ENCODE data around the gene GPC1. TPM values are rescaled to one million over a fixed set of nuclear protein-coding genes. Genes with fewer than 3 reads are reported as not detected.

The GPC1 gene
- total RNA-seq, 2 experiments from 2014 or later, result 5.8 to 7.9 TPM

- Mint-ChIP-seq H3K27me3 (peaks cover 1% of the 10 kb centered on the region), H3K4me1 (peaks cover 25% of the 10 kb centered on the region), H3K27ac (no peak overlapping the region), H3K9me3 (no peaks in the 10 kb centered on the region), H3K36me3 (ENCODE audit: low read depth) (no peaks in the 10 kb centered on the region), H3K4me3 (no peak overlapping the region)
- ChIA-PET POLR2A (no interaction called here), CTCF (no interaction called here)
- DNase-seq, result no peak
These were observed 34.2 kb upstream of the GPC1 start for GRCh38 chr2:240401308-240401707.

GRCh38 chr2:240401781-240402551, 33.5 kb upstream of the GPC1 start:
- Mint-ChIP-seq H3K36me3 (ENCODE audit: low read depth) (no peaks in the 10 kb centered on the region), H3K9me3 (no peaks in the 10 kb centered on the region), H3K27ac (peak overlapping the region; percentile 73), H3K4me3 (no peak overlapping the region), H3K27me3 (peaks cover 1% of the 10 kb centered on the region), H3K4me1 (peaks cover 25% of the 10 kb centered on the region)
- CTCF ChIA-PET, result no interaction called here
- POLR2A ChIA-PET, result interaction anchor here (1.1 kb wide), 1 partner anchor 32 kb away, joined by 3 read pairs; no protein-coding TSS in a partner anchor
- no peak for DNase-seq

- Mint-ChIP-seq H3K36me3 (ENCODE audit: low read depth) (no peaks in the 10 kb centered on the region), H3K27ac (peak overlapping the region; percentile 73), H3K4me1 (peaks cover 25% of the 10 kb centered on the region), H3K27me3 (peaks cover 1% of the 10 kb centered on the region), H3K4me3 (no peak overlapping the region), H3K9me3 (no peaks in the 10 kb centered on the region)
- ChIA-PET POLR2A (interaction anchor here (1.1 kb wide), 1 partner anchor 32 kb away, joined by 3 read pairs; no protein-coding TSS in a partner anchor), CTCF (no interaction called here)
- DNase-seq, result no peak
These were observed 32.7 kb upstream of the GPC1 start for GRCh38 chr2:240402566-240403272.

- H3K4me1 Mint-ChIP-seq, result peaks cover 25% of the 10 kb centered on the region
- no peak for DNase-seq
- ChIA-PET POLR2A (no interaction called here), CTCF (no interaction called here)
- peak overlapping the region; percentile 2 for H3K4me3 Mint-ChIP-seq
- H3K27ac Mint-ChIP-seq, result peak overlapping the region; percentile 73
- no peaks in the 10 kb centered on the region for H3K36me3 Mint-ChIP-seq (ENCODE audit: low read depth)
- H3K9me3 Mint-ChIP-seq, result no peaks in the 10 kb centered on the region
- H3K27me3 Mint-ChIP-seq, result peaks cover 3% of the 10 kb centered on the region
These were observed 31.9 kb upstream of the GPC1 start for GRCh38 chr2:240403396-240404104.

GRCh38 chr2:240404174-240404852, 31.1 kb upstream of the GPC1 start:
- no peak for DNase-seq
- no peaks in the 10 kb centered on the region for H3K9me3 Mint-ChIP-seq
- no peak overlapping the region for H3K27ac Mint-ChIP-seq
- no peaks in the 10 kb centered on the region for H3K36me3 Mint-ChIP-seq (ENCODE audit: low read depth)
- H3K27me3 Mint-ChIP-seq, result peaks cover 4% of the 10 kb centered on the region
- H3K4me1 Mint-ChIP-seq, result peaks cover 25% of the 10 kb centered on the region
- H3K4me3 Mint-ChIP-seq, result no peak overlapping the region
- CTCF ChIA-PET, result no interaction called here
- POLR2A ChIA-PET, result no interaction called here

- peaks cover 25% of the 10 kb centered on the region for H3K4me1 Mint-ChIP-seq
These were observed 30.3 kb upstream of the GPC1 start for GRCh38 chr2:240405133-240405532.

GRCh38 chr2:240405684-240406313, 29.7 kb upstream of the GPC1 start:
- H3K4me3 Mint-ChIP-seq, result no peak overlapping the region
- H3K27ac Mint-ChIP-seq, result no peak overlapping the region
- DNase-seq, result no peak
- H3K9me3 Mint-ChIP-seq, result no peaks in the 10 kb centered on the region
- peaks cover 13% of the 10 kb centered on the region for H3K27me3 Mint-ChIP-seq
- CTCF ChIA-PET, result no interaction called here
- no peaks in the 10 kb centered on the region for H3K36me3 Mint-ChIP-seq (ENCODE audit: low read depth)
- POLR2A ChIA-PET, result no interaction called here
- peaks cover 25% of the 10 kb centered on the region for H3K4me1 Mint-ChIP-seq

More at GRCh38 chr2:240405133-240405532, 30.3 kb upstream of the GPC1 start:
- H3K4me3 Mint-ChIP-seq, result no peak overlapping the region
- CTCF ChIA-PET, result no interaction called here
- no peak for DNase-seq
- no peaks in the 10 kb centered on the region for H3K9me3 Mint-ChIP-seq
- H3K27ac Mint-ChIP-seq, result no peak overlapping the region
- peaks cover 9% of the 10 kb centered on the region for H3K27me3 Mint-ChIP-seq
- POLR2A ChIA-PET, result no interaction called here
- no peaks in the 10 kb centered on the region for H3K36me3 Mint-ChIP-seq (ENCODE audit: low read depth)

GRCh38 chr2:240407090-240407489, 28.4 kb upstream of the GPC1 start:
- H3K36me3 Mint-ChIP-seq (ENCODE audit: low read depth), result no peaks in the 10 kb centered on the region
- no peaks in the 10 kb centered on the region for H3K9me3 Mint-ChIP-seq
- H3K4me3 Mint-ChIP-seq, result no peak overlapping the region

GRCh38 chr2:240410004-240410403, 25.5 kb upstream of the GPC1 start:
- Mint-ChIP-seq H3K4me3 (no peak overlapping the region), H3K36me3 (ENCODE audit: low read depth) (no peaks in the 10 kb centered on the region), H3K27ac (no peak overlapping the region), H3K4me1 (no peaks in the 10 kb centered on the region), H3K9me3 (no peaks in the 10 kb centered on the region), H3K27me3 (peaks cover 13% of the 10 kb centered on the region)
- DNase-seq, result no peak
- ChIA-PET POLR2A (no interaction called here), CTCF (no interaction called here)

More at GRCh38 chr2:240407090-240407489, 28.4 kb upstream of the GPC1 start:
- ChIA-PET CTCF (no interaction called here), POLR2A (no interaction called here)
- Mint-ChIP-seq H3K27me3 (peaks cover 13% of the 10 kb centered on the region), H3K4me1 (peaks cover 22% of the 10 kb centered on the region), H3K27ac (no peak overlapping the region)
- DNase-seq, result no peak

- no peak for DNase-seq
- Mint-ChIP-seq H3K27me3 (peaks cover 12% of the 10 kb centered on the region), H3K36me3 (ENCODE audit: low read depth) (no peaks in the 10 kb centered on the region), H3K4me3 (no peak overlapping the region), H3K4me1 (no peaks in the 10 kb centered on the region), H3K9me3 (no peaks in the 10 kb centered on the region), H3K27ac (no peak overlapping the region)
- CTCF ChIA-PET, result no interaction called here
- POLR2A ChIA-PET, result no interaction called here
These were observed 24.7 kb upstream of the GPC1 start for GRCh38 chr2:240410808-240411207.

- H3K4me3 Mint-ChIP-seq, result no peak overlapping the region
- no peaks in the 10 kb centered on the region for H3K9me3 Mint-ChIP-seq
- H3K36me3 Mint-ChIP-seq (ENCODE audit: low read depth), result no peaks in the 10 kb centered on the region
- DNase-seq, result no peak
- ChIA-PET POLR2A (no interaction called here), CTCF (no interaction called here)
- peaks cover 12% of the 10 kb centered on the region for H3K27me3 Mint-ChIP-seq
- no peaks in the 10 kb centered on the region for H3K4me1 Mint-ChIP-seq
- no peak overlapping the region for H3K27ac Mint-ChIP-seq
These were observed 24.0 kb upstream of the GPC1 start for GRCh38 chr2:240411261-240412160.

- H3K27ac Mint-ChIP-seq, result no peak overlapping the region
- ChIA-PET POLR2A (no interaction called here), CTCF (no interaction called here)
- no peak for DNase-seq
- H3K36me3 Mint-ChIP-seq (ENCODE audit: low read depth), result no peaks in the 10 kb centered on the region
- peaks cover 16% of the 10 kb centered on the region for H3K27me3 Mint-ChIP-seq
- no peaks in the 10 kb centered on the region for H3K4me1 Mint-ChIP-seq
- H3K4me3 Mint-ChIP-seq, result no peak overlapping the region
- no peaks in the 10 kb centered on the region for H3K9me3 Mint-ChIP-seq
These were observed 23.1 kb upstream of the GPC1 start for GRCh38 chr2:240412211-240412861.

Measured in activated CD4-positive, alpha-beta memory T cell treated with anti-CD3 and anti-CD28 coated beads, Interleukin-2, amount 10 ng/mL, durations not matched to agents 7 days and 5 days (primary cell).